BLaER1 (cell line): ENCODE results near the gene TWIST2.

Experiments
- H3K27ac ChIP-seq: shearing (Covaris generic); formaldehyde crosslinking; 2 replicates; pipeline ENCODE4 v1.8.1; 2022
- H3K27me3 ChIP-seq: shearing (Covaris generic); formaldehyde crosslinking; 2 replicates; pipeline ENCODE4 v1.8.1; 2022
- H3K36me3 ChIP-seq: shearing (Covaris generic); formaldehyde crosslinking; 2 replicates; pipeline ENCODE4 v1.8.1; 2022
- H3K4me1 ChIP-seq: shearing (Covaris generic); formaldehyde crosslinking; 2 replicates; pipeline ENCODE4 v1.8.1; 2022
- H3K4me2 ChIP-seq: shearing (Covaris generic); formaldehyde crosslinking; 2 replicates; pipeline ENCODE4 v1.8.1; 2022
- H3K4me3 ChIP-seq: shearing (Covaris generic); formaldehyde crosslinking; 2 replicates; pipeline ENCODE4 v1.8.1; 2022
- H3K9ac ChIP-seq: shearing (Covaris generic); formaldehyde crosslinking; 2 replicates; pipeline ENCODE4 v1.8.1; 2022
- H3K9me3 ChIP-seq: shearing (Covaris generic); formaldehyde crosslinking; 2 replicates; pipeline ENCODE4 v1.8.1; 2022
- H4K20me1 ChIP-seq: shearing (Covaris generic); formaldehyde crosslinking; 2 replicates; pipeline ENCODE4 v1.8.1; 2022
- Cebpa-rat ChIP-seq: shearing (Covaris generic); IDR thresholded peaks from 2 replicates; pipeline ENCODE4 v1.8.1; 2022

The TWIST2 gene

DNA sequence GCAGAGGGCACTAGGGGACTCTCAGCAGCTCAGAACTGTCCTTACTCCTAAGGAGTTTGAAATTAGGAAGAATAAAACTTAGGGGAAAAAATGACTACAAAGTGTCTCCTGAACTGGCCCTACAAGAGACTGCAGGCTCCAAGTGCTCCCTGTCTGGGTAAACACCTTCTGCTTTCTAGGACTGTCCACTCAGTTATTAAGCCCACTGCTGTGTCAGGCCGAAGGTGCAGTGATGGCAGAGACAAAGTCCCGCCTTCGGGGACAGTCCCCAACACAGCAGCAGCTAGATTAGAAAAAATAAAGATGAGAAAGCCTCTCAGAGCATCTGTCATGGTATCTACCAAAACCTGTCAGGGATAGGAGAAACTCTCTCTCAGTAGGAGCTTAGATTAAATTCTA lies 28.3 kb downstream of the TWIST2 start:
- Histone ChIP-seq H3K4me1 (peaks cover 5% of the 10 kb centered on the region; the same call in 1 of the 2 replicates), H3K4me2 (no peak overlapping the region), H3K27me3 (no peaks in the 10 kb centered on the region), H4K20me1 (no peaks in the 10 kb centered on the region), H3K4me3 (no peak overlapping the region), H3K9me3 (peaks cover 18% of the 10 kb centered on the region; the same call in 1 of the 2 replicates), H3K9ac (no peak overlapping the region), H3K27ac (no peak overlapping the region), H3K36me3 (no peaks in the 10 kb centered on the region)
- no peak for TF ChIP-seq Cebpa-rat

GRCh38 chr2:238878051-238878735 lies 30.3 kb downstream of the TWIST2 start:
- Histone ChIP-seq H3K9ac (no peak overlapping the region), H3K4me3 (no peak overlapping the region), H3K27ac (no peak overlapping the region), H3K4me1 (peaks cover 3% of the 10 kb centered on the region), H4K20me1 (no peaks in the 10 kb centered on the region), H3K36me3 (no peaks in the 10 kb centered on the region), H3K9me3 (peaks cover 15% of the 10 kb centered on the region; the same call in 1 of the 2 replicates), H3K27me3 (no peaks in the 10 kb centered on the region), H3K4me2 (no peak overlapping the region)
- TF ChIP-seq Cebpa-rat: no peak

DNA sequence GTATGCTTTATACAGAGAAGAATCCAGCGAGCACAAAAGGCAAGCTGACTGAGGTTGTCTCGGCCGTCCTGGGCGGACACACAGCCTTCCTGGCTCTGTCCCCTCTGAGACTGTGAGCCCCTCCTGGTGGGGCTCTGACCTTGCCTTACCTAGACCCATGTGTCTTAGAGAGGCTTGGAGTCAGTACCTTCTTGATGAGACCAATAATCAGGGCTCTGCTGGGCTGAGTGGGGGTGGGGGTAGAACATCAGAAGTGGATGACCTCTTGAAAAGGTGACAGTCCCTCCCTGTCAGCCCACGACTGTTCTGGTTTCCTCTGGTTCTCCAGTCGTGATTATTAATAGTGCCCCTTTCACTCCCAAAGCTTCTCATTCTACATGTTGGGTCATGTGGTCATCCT lies 31.2 kb downstream of the TWIST2 start:
- H3K27ac ChIP-seq: no peak overlapping the region
- no peak for TF ChIP-seq Cebpa-rat
- H3K4me3 ChIP-seq: no peak overlapping the region
- no peak overlapping the region for H3K9ac ChIP-seq
- H3K4me1 ChIP-seq: peaks cover 11% of the 10 kb centered on the region
- no peak overlapping the region for H3K4me2 ChIP-seq
- H3K27me3 ChIP-seq: no peaks in the 10 kb centered on the region
- H3K9me3 ChIP-seq: peaks cover 15% of the 10 kb centered on the region; the same call in 1 of the 2 replicates
- H4K20me1 ChIP-seq: no peaks in the 10 kb centered on the region
- H3K36me3 ChIP-seq: no peaks in the 10 kb centered on the region

- no peaks in the 10 kb centered on the region for H3K27me3 ChIP-seq
- H4K20me1 ChIP-seq: no peaks in the 10 kb centered on the region
- H3K27ac ChIP-seq: no peak overlapping the region
- TF ChIP-seq Cebpa-rat: no peak
- H3K4me2 ChIP-seq: no peak overlapping the region
- no peaks in the 10 kb centered on the region for H3K36me3 ChIP-seq
- no peak overlapping the region for H3K4me3 ChIP-seq
- H3K9me3 ChIP-seq: peaks cover 15% of the 10 kb centered on the region; the same call in 1 of the 2 replicates
- H3K9ac ChIP-seq: no peak overlapping the region
- H3K4me1 ChIP-seq: peaks cover 15% of the 10 kb centered on the region
Observed at GRCh38 chr2:238879621-238880377, 31.9 kb downstream of the TWIST2 start.

- no peaks in the 10 kb centered on the region for H3K27me3 ChIP-seq
- no peak overlapping the region for H3K27ac ChIP-seq
- H4K20me1 ChIP-seq: no peaks in the 10 kb centered on the region
- peaks cover 15% of the 10 kb centered on the region for H3K4me1 ChIP-seq
- no peak overlapping the region for H3K4me2 ChIP-seq
- no peak overlapping the region for H3K9ac ChIP-seq
- TF ChIP-seq Cebpa-rat: no peak
- H3K36me3 ChIP-seq: no peaks in the 10 kb centered on the region
- H3K4me3 ChIP-seq: no peak overlapping the region
- peaks cover 15% of the 10 kb centered on the region; the same call in 1 of the 2 replicates for H3K9me3 ChIP-seq
Observed at GRCh38 chr2:238881353-238882081, 33.6 kb downstream of the TWIST2 start.

- Histone ChIP-seq H3K9me3 (peaks cover 8% of the 10 kb centered on the region; the same call in 1 of the 2 replicates), H3K27me3 (no peaks in the 10 kb centered on the region), H3K4me3 (no peak overlapping the region), H3K4me1 (peaks cover 15% of the 10 kb centered on the region), H3K4me2 (no peak overlapping the region), H3K36me3 (no peaks in the 10 kb centered on the region), H3K27ac (no peak overlapping the region), H3K9ac (no peak overlapping the region), H4K20me1 (no peaks in the 10 kb centered on the region)
- no peak for TF ChIP-seq Cebpa-rat
Observed at GRCh38 chr2:238882082-238882755, 34.3 kb downstream of the TWIST2 start.

DNA sequence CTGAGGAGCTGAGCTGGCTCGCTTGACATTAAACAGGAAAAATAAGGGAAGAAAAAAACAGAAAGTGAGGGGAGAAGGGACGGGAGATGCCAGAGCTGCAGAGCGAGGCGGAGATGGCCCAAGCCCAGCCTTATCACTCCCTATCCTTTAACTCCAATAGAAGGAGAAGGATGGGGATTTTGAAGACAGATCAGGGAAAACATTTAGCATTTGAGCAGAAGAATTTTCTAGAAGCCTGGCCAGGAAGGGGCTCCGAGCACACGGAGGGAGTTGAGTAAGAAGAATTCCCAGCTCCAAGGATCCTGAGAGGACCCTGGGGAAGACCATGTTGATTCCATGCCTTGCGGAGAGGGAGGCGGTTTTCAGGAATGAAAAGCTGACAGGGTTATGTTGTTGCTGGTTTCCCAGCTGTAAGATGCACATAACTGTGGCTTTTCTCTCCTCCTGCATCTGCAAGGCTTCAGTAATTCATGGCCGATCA lies 35.6 kb downstream of the TWIST2 start:
- Histone ChIP-seq H3K27ac (no peak overlapping the region), H4K20me1 (no peaks in the 10 kb centered on the region), H3K36me3 (no peaks in the 10 kb centered on the region), H3K27me3 (no peaks in the 10 kb centered on the region), H3K4me2 (peak overlapping the region; percentile 51), H3K4me3 (no peak overlapping the region), H3K9ac (no peak overlapping the region), H3K9me3 (no peaks in the 10 kb centered on the region), H3K4me1 (peaks cover 15% of the 10 kb centered on the region)
- no peak for TF ChIP-seq Cebpa-rat

- H3K4me1 ChIP-seq: peaks cover 15% of the 10 kb centered on the region
- H4K20me1 ChIP-seq: no peaks in the 10 kb centered on the region
- H3K4me3 ChIP-seq: no peak overlapping the region
- H3K4me2 ChIP-seq: peak overlapping the region; percentile 51
- TF ChIP-seq Cebpa-rat: no peak
- H3K9ac ChIP-seq: no peak overlapping the region
- H3K27me3 ChIP-seq: no peaks in the 10 kb centered on the region
- no peaks in the 10 kb centered on the region for H3K9me3 ChIP-seq
- H3K27ac ChIP-seq: no peak overlapping the region
- no peaks in the 10 kb centered on the region for H3K36me3 ChIP-seq
Observed at GRCh38 chr2:238884122-238884811, 36.4 kb downstream of the TWIST2 start.
